Adrenal gland (tissue), 12 donors: ENCODE data around the gene MYT1. TPM values are rescaled to one million over a fixed set of nuclear protein-coding genes. Genes with fewer than 3 reads are reported as not detected.

Experiments used
- DNase-seq, 7 donors: peaks; one replicate each; pipeline ENCODE4 v3.0.0-alpha.2; 2019 to 2020
- H3K27ac ChIP-seq, 5 donors: fragments of 200-600 bp; sonication (generic) in 4 of 5; 1 replicate in 3 of 5; 2 replicates in 2 of 5; pipeline versions ENCODE4 v1.5.1 to v1.8.0; 2016 to 2020; ENCODE audit warnings: mild to moderate bottlenecking in 1 of 5
- H3K27me3 ChIP-seq: fragments of 200-600 bp; 2 replicates; pipeline ENCODE4 v1.8.0; 2021
- H3K36me3 ChIP-seq, 2 donors: fragments of 200-600 bp; replicated peaks in 1 of 2; 1 replicate in 1 of 2; 2 replicates in 1 of 2; pipeline versions ENCODE4 v1.5.1 to v1.8.0; 2018 to 2022
- H3K4me1 ChIP-seq, 2 donors: fragments of 200-600 bp; replicated peaks in 1 of 2; 1 replicate in 1 of 2; 2 replicates in 1 of 2; pipeline versions ENCODE4 v1.5.1 to v1.8.0; 2018 to 2021
- H3K4me3 ChIP-seq, 4 donors: fragments of 200-600 bp; sonication (generic) in 3 of 4; one replicate each; pipeline ENCODE4 v1.5.1; 2016 to 2018
- H3K9me3 ChIP-seq, 3 donors: fragments of 200-600 bp; sonication (generic) in 1 of 3; replicated peaks in 1 of 3; 1 replicate in 2 of 3; 2 replicates in 1 of 3; pipeline versions ENCODE4 v1.5.1 to v1.8.0; 2016 to 2021
- CTCF ChIP-seq, 6 experiments: fragments of 450-650 bp in 4 of 6; fragments of 200-600 bp in 2 of 6; sonication (generic) in 1 of 6; IDR thresholded peaks; 1 replicate in 5 of 6; 2 replicates in 1 of 6; pipeline versions ENCODE4 v1.5.1 to v1.8.0; 2016 to 2021; ENCODE audit warnings: antibody characterized with exemption in 6 of 6, mild to moderate bottlenecking in 2 of 6, moderate library complexity in 1 of 6
- POLR2A ChIP-seq, 2 donors: fragments of 450-650 bp; IDR thresholded peaks; one replicate each; pipeline ENCODE4 v1.6.1; 2017; ENCODE audit warnings: antibody characterized with exemption in 2 of 2, mild to moderate bottlenecking in 2 of 2, moderate library complexity in 1 of 2
- WGBS, 4 donors: extraction: QIAGEN DNeasy Blood & Tissue Kit in 2 of 4; methylation state at CpG; one replicate each; pipeline versions ENCODE4 v1.1.5 to v1.1.7; 2013 to 2017; 5-methylcytosine and 5-hydroxymethylcytosine counted together
- intact Hi-C, 2 donors: fragments of 100-400 bp; cut with DNase I; formaldehyde crosslinking; loops; one replicate each; pipeline versions ENCODE4 v1.14.1 to v1.15.0; 2022 to 2023
- polyA plus RNA-seq, 3 donors: library from polyadenylated mRNA; stranded (reverse); fragments of 200-250 nt in 2 of 3; fragments of 350-450 nt in 1 of 3; fragmentation: Illumina TruSeq in 1 of 3; extraction: RNeasy Lipid Tissue Mini Kit (QIAGEN cat#74804) in 1 of 3; gene quantifications; one replicate each; pipeline ENCODE4 v1.2.3, GENCODE V29; 2013 to 2014
- total RNA-seq, 9 donors: library from RNA; depleted of rRNA in 4 of 9; stranded (reverse); fragments of >200 nt in 4 of 9; fragments of 120-200 nt in 1 of 9; fragmentation: NEBNext Ultra II Directional in 1 of 9; extraction: Animal tissue kit (Norgen Biotek cat#: 25700) in 1 of 9; gene quantifications; one replicate each; pipeline versions ENCODE4 v1.1.0 to v1.2.4, GENCODE V29; 2013 to 2023
- donor health status: healthy with polysubstance abuse.
- donor health status: Bipolar disorder and iron deficiency.
- donor health status: DM: yes; HTN: yes; CAD: no.
- donor health status: DM: no; HTN: no; CAD: no.
- donor health status: DM: no; HTN: no; CAD: no.
- donor health status: DM: yes; HTN: yes; CAD: no.

The MYT1 gene
- total and polyA plus RNA-seq, 12 donors: 0.61 to 8.5 (median 2.7) TPM

- DNase-seq: peak in 6 of 7 donors; percentile 57 to 72 (median 62)
- H3K9me3 ChIP-seq: no peaks in the 10 kb centered on the region
- no peaks in the 10 kb centered on the region for H3K36me3 ChIP-seq
- TF ChIP-seq POLR2A (IDR thresholded peaks at IDR 0.05): no peak
- no peak for TF ChIP-seq CTCF (IDR thresholded peaks at IDR 0.05)
- intact Hi-C loops: no loop called here
- no peak overlapping the region for H3K4me3 ChIP-seq
- H3K27me3 ChIP-seq: peaks cover 32% of the 10 kb centered on the region
- no peak overlapping the region for H3K27ac ChIP-seq
- WGBS, 4 donors: 16 to 37% (median 21%) methylated on average over 28 to 33 of the region's 33 CpGs
- H3K4me1 ChIP-seq: no peaks in the 10 kb centered on the region
Measured at GRCh38 chr20:64161356-64162238, 2.7 kb upstream of the MYT1 start.

- peaks cover 35% of the 10 kb centered on the region for H3K27me3 ChIP-seq
- DNase-seq: no peak
- TF ChIP-seq CTCF (IDR thresholded peaks at IDR 0.05) (no peak), POLR2A (IDR thresholded peaks at IDR 0.05) (no peak)
- no peaks in the 10 kb centered on the region for H3K9me3 ChIP-seq
- WGBS, 4 donors: 44 to 64% (median 47%) methylated on average over 20 to 23 of the region's 23 CpGs
- no peak overlapping the region for H3K27ac ChIP-seq
- intact Hi-C loops: no loop called here
- H3K4me3 ChIP-seq: no peak overlapping the region
- H3K36me3 ChIP-seq: no peaks in the 10 kb centered on the region
- no peaks in the 10 kb centered on the region for H3K4me1 ChIP-seq
Measured at GRCh38 chr20:64162239-64162910, 1.9 kb upstream of the MYT1 start.

GRCh38 chr20:64163776-64164122 lies 503 bp upstream of the MYT1 start:
- no peak for DNase-seq
- WGBS, 4 donors: 76 to 80% (median 78%) methylated on average over 5 of the region's 5 CpGs
- Histone ChIP-seq H3K4me1 (no peaks in the 10 kb centered on the region), H3K9me3 (no peaks in the 10 kb centered on the region), H3K36me3 (no peaks in the 10 kb centered on the region), H3K27ac (no peak overlapping the region), H3K4me3 (no peak overlapping the region), H3K27me3 (peaks cover 39% of the 10 kb centered on the region)
- intact Hi-C loops: no loop called here
- TF ChIP-seq POLR2A (IDR thresholded peaks at IDR 0.05) (no peak), CTCF (IDR thresholded peaks at IDR 0.05) (no peak)

- Histone ChIP-seq H3K27ac (peak overlapping the region in 1 of 5 donors; percentile 54), H3K9me3 (no peaks in the 10 kb centered on the region), H3K36me3 (no peaks in the 10 kb centered on the region), H3K4me1 (no peaks in the 10 kb centered on the region), H3K27me3 (peaks cover 22% of the 10 kb centered on the region), H3K4me3 (no peak overlapping the region)
- peak in 1 of 7 donors; percentile 53 for DNase-seq
- intact Hi-C loops: no loop called here
- TF ChIP-seq POLR2A (IDR thresholded peaks at IDR 0.05): no peak
- no peak for TF ChIP-seq CTCF (IDR thresholded peaks at IDR 0.05)
- WGBS, 4 donors: 57 to 70% (median 62%) methylated on average over 8 to 14 of the region's 14 CpGs
Measured at GRCh38 chr20:64165866-64166600, 1.8 kb downstream of the MYT1 start.
